GM12872 (cell line): ENCODE measurements around the gene GRK4.

Experiments used
- CTCF ChIP-seq: IDR thresholded peaks from 3 replicates; pipeline ENCODE4 v1.5.1; 2011; ENCODE audit warnings: low read depth, mild to moderate bottlenecking, low read length, moderate library complexity; ENCODE audit not compliant: insufficient read depth

GRK4 gene

GRCh38 chr4:3026540-3026939 lies 63.2 kb downstream of the GRK4 start:
- TF ChIP-seq CTCF, result no peak

GRCh38 chr4:3029464-3029863 lies 66.1 kb downstream of the GRK4 start:
- no peak for TF ChIP-seq CTCF

GRCh38 chr4:3030566-3031356 lies 67.4 kb downstream of the GRK4 start:
- no peak for TF ChIP-seq CTCF

- no peak for TF ChIP-seq CTCF
Measured at GRCh38 chr4:3031357-3032082, 68.1 kb downstream of the GRK4 start.

- no peak for TF ChIP-seq CTCF
Measured at GRCh38 chr4:3034231-3034630, 70.9 kb downstream of the GRK4 start.

- TF ChIP-seq CTCF, result no peak
Measured at GRCh38 chr4:3035249-3035648, 71.9 kb downstream of the GRK4 start.

GRCh38 chr4:3035674-3036073 lies 72.3 kb downstream of the GRK4 start:
- TF ChIP-seq CTCF, result no peak
